CD14-positive monocyte (primary cell): ENCODE measurements around the gene RCN2. TPM values are rescaled to one million over a fixed set of nuclear protein-coding genes. Genes with fewer than 3 reads are reported as not detected.

ENCODE experiments used
- DNase-seq, 3 donors: peaks; one replicate each; pipeline ENCODE4 v3.0.0-alpha.2; 2011 to 2022
- H2AFZ ChIP-seq: 2 replicates; pipeline ENCODE4 v1.6.0; 2012; ENCODE audit warnings: mild to moderate bottlenecking, low read depth, low read length, inconsistent platforms; ENCODE audit not compliant: insufficient read depth, poor library complexity, severe bottlenecking
- H3K27ac ChIP-seq, 2 donors: 1 replicate in 1 of 2; 2 replicates in 1 of 2; pipeline ENCODE4 v1.5.1; 2012 to 2013; ENCODE audit warnings: low read length in 2 of 2, control low read depth in 1 of 2, inconsistent platforms in 1 of 2, low read depth in 1 of 2, mild to moderate bottlenecking in 1 of 2
- H3K27me3 ChIP-seq, 2 donors: one replicate each; pipeline versions ENCODE4 v1.6.0 to v1.6.1; 2011 to 2013; ENCODE audit warnings: low read length in 2 of 2; ENCODE audit not compliant: control insufficient read depth in 2 of 2, insufficient read depth in 2 of 2
- H3K36me3 ChIP-seq, 2 donors: replicated peaks in 1 of 2; 1 replicate in 1 of 2; 2 replicates in 1 of 2; pipeline versions ENCODE4 v1.5.1 to v1.6.1; 2012 to 2013; ENCODE audit warnings: low read length in 2 of 2, control low read depth in 1 of 2, inconsistent platforms in 1 of 2, mild to moderate bottlenecking in 1 of 2; ENCODE audit not compliant: insufficient read depth in 2 of 2, control insufficient read depth in 1 of 2
- H3K4me1 ChIP-seq, 2 donors: 1 replicate in 1 of 2; 2 replicates in 1 of 2; pipeline versions ENCODE4 v1.5.1 to v1.6.1; 2012 to 2013; ENCODE audit warnings: low read length in 2 of 2, control low read depth in 1 of 2, inconsistent platforms in 1 of 2, mild to moderate bottlenecking in 1 of 2, moderate library complexity in 1 of 2; ENCODE audit not compliant: insufficient read depth in 2 of 2, control insufficient read depth in 1 of 2
- H3K4me2 ChIP-seq: replicated peaks from 2 replicates; pipeline ENCODE3; 2012; ENCODE audit warnings: low read length, moderate library complexity, mild to moderate bottlenecking; ENCODE audit not compliant: poor library complexity, severe bottlenecking; ENCODE audit errors: extremely low read depth
- H3K4me3 ChIP-seq, 3 experiments: fragments of 200-600 bp in 1 of 3; sonication (generic) in 1 of 3; replicated peaks in 1 of 3; 1 replicate in 2 of 3; 2 replicates in 1 of 3; pipeline ENCODE4 v1.5.1; 2011 to 2013; ENCODE audit warnings: low read length in 3 of 3, mild to moderate bottlenecking in 3 of 3, control low read depth in 2 of 3, low read depth in 2 of 3, inconsistent platforms in 1 of 3, moderate library complexity in 1 of 3
- H3K79me2 ChIP-seq: 2 replicates; pipeline ENCODE4 v1.6.0; 2012; ENCODE audit warnings: mild to moderate bottlenecking, control low read depth, inconsistent platforms, low read length, moderate library complexity; ENCODE audit not compliant: insufficient read depth
- H3K9ac ChIP-seq: 2 replicates; pipeline ENCODE4 v1.6.0; 2017; ENCODE audit warnings: low read length, mild to moderate bottlenecking; ENCODE audit not compliant: insufficient read depth, poor library complexity, severe bottlenecking
- H3K9me3 ChIP-seq, 2 donors: replicated peaks in 1 of 2; 1 replicate in 1 of 2; 2 replicates in 1 of 2; pipeline versions ENCODE4 v1.5.1 to v1.6.1; 2012 to 2013; ENCODE audit warnings: low read length in 2 of 2, control low read depth in 1 of 2; ENCODE audit not compliant: control insufficient read depth in 1 of 2, insufficient read depth in 1 of 2
- H4K20me1 ChIP-seq: 2 replicates; pipeline ENCODE4 v1.6.0; 2012; ENCODE audit warnings: mild to moderate bottlenecking, low read length, control low read depth, moderate library complexity; ENCODE audit not compliant: insufficient read depth
- H3K27ac Mint-ChIP-seq, 7 donors: one replicate each; pipeline ENCODE4 v1.8.0; 2020; ENCODE audit warnings: mild to moderate bottlenecking in 7 of 7, mixed read lengths in 7 of 7, moderate library complexity in 6 of 7, inconsistent platforms in 2 of 7
- H3K27me3 Mint-ChIP-seq, 3 donors: one replicate each; pipeline ENCODE4 v1.8.0; 2021 to 2022; ENCODE audit warnings: low read depth in 3 of 3, mild to moderate bottlenecking in 3 of 3, mixed read lengths in 3 of 3, moderate library complexity in 3 of 3, inconsistent platforms in 1 of 3
- H3K36me3 Mint-ChIP-seq, 2 donors: one replicate each; pipeline ENCODE4 v1.8.0; 2020; ENCODE audit warnings: mixed read lengths in 2 of 2, inconsistent platforms in 1 of 2, mild to moderate bottlenecking in 1 of 2
- H3K4me1 Mint-ChIP-seq: one replicate; pipeline ENCODE4 v1.8.0; 2020; ENCODE audit warnings: mild to moderate bottlenecking, mixed read lengths
- H3K4me3 Mint-ChIP-seq, 2 donors: one replicate each; pipeline ENCODE4 v1.8.0; 2020; ENCODE audit warnings: mild to moderate bottlenecking in 2 of 2, mixed read lengths in 2 of 2, moderate library complexity in 1 of 2
- H3K9me3 Mint-ChIP-seq, 7 donors: one replicate each; pipeline ENCODE4 v1.8.0; 2020 to 2022; ENCODE audit warnings: mixed read lengths in 7 of 7, mild to moderate bottlenecking in 6 of 7, moderate library complexity in 6 of 7, inconsistent platforms in 2 of 7
- WGBS: methylation state at CpG from one replicate; pipeline ENCODE4 v1.1.5; 2013; ENCODE audit warnings: missing lambda C conversion rate; ENCODE audit not compliant: insufficient coverage; 5-methylcytosine and 5-hydroxymethylcytosine counted together
- intact Hi-C, 2 donors: fragments of 100-400 bp; cut with micrococcal nuclease; formaldehyde crosslinking; loops; one replicate each; pipeline versions ENCODE4 v1.15.0 to v1.15.1; 2023
- polyA plus RNA-seq, 3 donors: library from polyadenylated mRNA; depleted of rRNA in 1 of 3; unstranded in 2 of 3; stranded (reverse) in 1 of 3; fragments of 300-500 nt in 2 of 3; fragments of >200 nt in 1 of 3; fragmentation: Illumina TruSeq in 2 of 3; gene quantifications; 1 replicate in 2 of 3; 2 replicates in 1 of 3; pipeline ENCODE4 v1.2.3, GENCODE V29; 2012 to 2021
- TF ChIP-seq, protein P1 (sequence below): fragments of 200-600 bp; IDR thresholded peaks from one replicate; pipeline ENCODE4 v1.8.0; 2022; ENCODE audit warnings: antibody characterized with exemption, mild to moderate bottlenecking

RCN2 gene
- polyA plus RNA-seq, 3 donors, result 7.1 to 16.4 (median 13.2) TPM

DNA sequence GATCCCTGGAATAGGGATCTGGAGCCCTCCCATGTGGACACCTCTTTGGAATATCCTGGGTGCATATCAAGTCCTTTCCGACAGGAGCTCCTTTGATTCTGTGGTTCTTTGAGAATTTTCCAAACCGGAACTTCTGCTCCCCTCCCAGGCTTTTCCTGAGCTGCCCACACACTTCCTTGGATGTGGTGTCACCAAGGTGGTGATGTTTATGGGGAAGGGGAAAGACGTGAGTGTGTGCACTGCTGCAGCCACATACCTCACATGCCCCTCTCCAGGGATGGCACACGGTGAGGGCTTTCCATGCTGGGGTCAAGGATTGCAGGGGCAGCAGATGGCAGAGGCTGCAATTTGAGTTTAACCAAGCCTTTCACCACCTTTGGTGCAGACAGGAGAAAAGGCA, 35.5 kb downstream of the RCN2 start:
- Histone ChIP-seq H3K27me3 (no peaks in the 10 kb centered on the region), H3K9me3 (no peaks in the 10 kb centered on the region), H3K4me1 (no peaks in the 10 kb centered on the region), H3K4me2 (no peak overlapping the region), H4K20me1 (no peaks in the 10 kb centered on the region), H3K9ac (no peak overlapping the region), H2AFZ (no peak overlapping the region), H3K36me3 (no peaks in the 10 kb centered on the region), H3K4me3 (no peak overlapping the region), H3K79me2 (no peaks in the 10 kb centered on the region), H3K27ac (no peak overlapping the region)
- intact Hi-C loops, result no loop called here
- no peak overlapping the region for H3K27ac Mint-ChIP-seq
- H3K27me3 Mint-ChIP-seq, result peaks cover 1 to 12% (median 8%) of the 10 kb centered on the region in 3 donors
- DNase-seq, result no peak
- no peaks in the 10 kb centered on the region for H3K36me3 Mint-ChIP-seq
- no peaks in the 10 kb centered on the region for H3K9me3 Mint-ChIP-seq
- WGBS, result 60% methylated on average over 1 of the region's 4 CpGs
- no peaks in the 10 kb centered on the region for H3K4me1 Mint-ChIP-seq
- TF ChIP-seq, protein P1, sequence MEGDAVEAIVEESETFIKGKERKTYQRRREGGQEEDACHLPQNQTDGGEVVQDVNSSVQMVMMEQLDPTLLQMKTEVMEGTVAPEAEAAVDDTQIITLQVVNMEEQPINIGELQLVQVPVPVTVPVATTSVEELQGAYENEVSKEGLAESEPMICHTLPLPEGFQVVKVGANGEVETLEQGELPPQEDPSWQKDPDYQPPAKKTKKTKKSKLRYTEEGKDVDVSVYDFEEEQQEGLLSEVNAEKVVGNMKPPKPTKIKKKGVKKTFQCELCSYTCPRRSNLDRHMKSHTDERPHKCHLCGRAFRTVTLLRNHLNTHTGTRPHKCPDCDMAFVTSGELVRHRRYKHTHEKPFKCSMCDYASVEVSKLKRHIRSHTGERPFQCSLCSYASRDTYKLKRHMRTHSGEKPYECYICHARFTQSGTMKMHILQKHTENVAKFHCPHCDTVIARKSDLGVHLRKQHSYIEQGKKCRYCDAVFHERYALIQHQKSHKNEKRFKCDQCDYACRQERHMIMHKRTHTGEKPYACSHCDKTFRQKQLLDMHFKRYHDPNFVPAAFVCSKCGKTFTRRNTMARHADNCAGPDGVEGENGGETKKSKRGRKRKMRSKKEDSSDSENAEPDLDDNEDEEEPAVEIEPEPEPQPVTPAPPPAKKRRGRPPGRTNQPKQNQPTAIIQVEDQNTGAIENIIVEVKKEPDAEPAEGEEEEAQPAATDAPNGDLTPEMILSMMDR, result no peak
- H3K4me3 Mint-ChIP-seq, result no peak overlapping the region

DNA sequence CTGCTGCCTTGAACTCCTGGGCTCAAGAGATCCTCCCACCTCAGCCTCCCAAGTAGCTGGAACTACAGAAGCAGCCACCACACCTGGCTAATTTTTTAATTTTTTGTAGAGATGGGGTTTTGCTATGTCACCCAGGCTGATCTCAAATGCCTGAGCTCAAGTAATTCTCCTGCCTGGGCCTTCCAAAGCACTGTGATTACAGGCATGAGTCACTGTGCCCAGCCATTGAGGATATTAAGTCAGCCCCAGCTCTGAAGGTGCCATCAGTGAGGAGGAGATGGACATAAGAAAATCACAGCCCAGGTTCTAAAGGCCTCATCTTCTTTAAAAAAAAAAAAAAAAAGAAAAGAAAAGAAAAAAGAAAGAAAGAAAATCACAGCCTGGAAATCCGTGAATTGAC, 36.8 kb downstream of the RCN2 start:
- Histone ChIP-seq H3K9me3 (no peaks in the 10 kb centered on the region), H3K79me2 (no peaks in the 10 kb centered on the region), H3K4me3 (no peak overlapping the region), H3K9ac (no peak overlapping the region), H4K20me1 (peaks cover 4% of the 10 kb centered on the region), H3K4me2 (no peak overlapping the region), H3K36me3 (no peaks in the 10 kb centered on the region), H3K27me3 (no peaks in the 10 kb centered on the region), H2AFZ (no peak overlapping the region), H3K27ac (no peak overlapping the region), H3K4me1 (peaks cover 0 to under 1% of the 10 kb centered on the region in 2 donors)
- peak overlapping the region in 1 of 7 donors; percentile 59 for H3K27ac Mint-ChIP-seq
- DNase-seq, result no peak
- TF ChIP-seq, protein P1, result no peak
- peaks cover 1 to 12% (median 8%) of the 10 kb centered on the region in 3 donors for H3K27me3 Mint-ChIP-seq
- intact Hi-C loops, result no loop called here
- H3K36me3 Mint-ChIP-seq, result no peaks in the 10 kb centered on the region
- H3K9me3 Mint-ChIP-seq, result no peaks in the 10 kb centered on the region
- H3K4me1 Mint-ChIP-seq, result no peaks in the 10 kb centered on the region
- 83% methylated on average over 1 of the region's 1 CpG for WGBS
- H3K4me3 Mint-ChIP-seq, result no peak overlapping the region
